GM12865 (cell line): ENCODE results near the gene KRTAP9-1.

Experiments
- DNase-seq: peaks from one replicate; pipeline ENCODE4 v3.0.0; 2010; ENCODE audit warnings: low read depth
- H3K4me3 ChIP-seq: 2 replicates; pipeline ENCODE4 v1.5.1; 2011; ENCODE audit warnings: mild to moderate bottlenecking, low read depth, low read length, control low read depth
- TF ChIP-seq, protein P1 (sequence below): IDR thresholded peaks from 2 replicates; pipeline ENCODE4 v1.5.1; 2011; ENCODE audit warnings: low read length, control low read depth, low read depth, inconsistent platforms; ENCODE audit not compliant: insufficient read depth; ENCODE audit errors: missing control alignments

The KRTAP9-1 gene

DNA sequence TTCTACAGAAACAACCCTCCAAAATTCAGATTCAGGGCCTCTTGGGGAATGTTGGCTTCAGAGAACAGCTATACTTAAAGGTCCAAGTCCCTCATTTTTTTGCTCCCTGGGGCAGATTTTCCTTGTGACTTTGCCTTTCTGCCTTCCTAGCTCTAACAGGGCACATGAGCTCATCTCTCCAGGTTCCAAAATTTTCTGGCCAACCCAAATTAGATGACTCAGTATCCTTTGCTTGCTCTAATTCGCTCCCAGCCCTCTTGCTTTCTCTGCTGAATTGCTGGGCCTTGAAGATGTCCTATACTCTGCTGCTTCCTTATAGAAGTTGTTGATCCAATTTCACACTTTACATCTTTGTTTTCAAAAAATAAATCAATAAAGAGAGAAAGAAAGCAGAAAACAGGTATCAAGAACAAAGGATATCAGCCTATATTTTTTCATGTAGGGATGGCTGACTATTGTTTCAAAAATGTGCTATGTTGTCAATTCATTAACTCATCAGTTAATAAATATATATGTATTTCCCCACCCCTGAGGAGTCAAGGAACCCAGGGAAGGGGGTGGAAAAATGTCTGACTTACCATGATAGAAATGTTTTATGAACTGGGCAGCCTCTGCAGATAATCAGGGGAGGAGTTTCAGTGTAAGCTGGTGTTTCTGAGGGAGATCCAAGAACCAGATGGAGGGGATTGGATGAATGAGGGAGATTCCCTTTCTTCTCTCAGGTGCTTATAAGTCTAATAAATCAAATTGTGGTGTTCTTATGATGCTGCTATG lies 10.7 kb upstream of the KRTAP9-1 start:
- TF ChIP-seq, protein P1, sequence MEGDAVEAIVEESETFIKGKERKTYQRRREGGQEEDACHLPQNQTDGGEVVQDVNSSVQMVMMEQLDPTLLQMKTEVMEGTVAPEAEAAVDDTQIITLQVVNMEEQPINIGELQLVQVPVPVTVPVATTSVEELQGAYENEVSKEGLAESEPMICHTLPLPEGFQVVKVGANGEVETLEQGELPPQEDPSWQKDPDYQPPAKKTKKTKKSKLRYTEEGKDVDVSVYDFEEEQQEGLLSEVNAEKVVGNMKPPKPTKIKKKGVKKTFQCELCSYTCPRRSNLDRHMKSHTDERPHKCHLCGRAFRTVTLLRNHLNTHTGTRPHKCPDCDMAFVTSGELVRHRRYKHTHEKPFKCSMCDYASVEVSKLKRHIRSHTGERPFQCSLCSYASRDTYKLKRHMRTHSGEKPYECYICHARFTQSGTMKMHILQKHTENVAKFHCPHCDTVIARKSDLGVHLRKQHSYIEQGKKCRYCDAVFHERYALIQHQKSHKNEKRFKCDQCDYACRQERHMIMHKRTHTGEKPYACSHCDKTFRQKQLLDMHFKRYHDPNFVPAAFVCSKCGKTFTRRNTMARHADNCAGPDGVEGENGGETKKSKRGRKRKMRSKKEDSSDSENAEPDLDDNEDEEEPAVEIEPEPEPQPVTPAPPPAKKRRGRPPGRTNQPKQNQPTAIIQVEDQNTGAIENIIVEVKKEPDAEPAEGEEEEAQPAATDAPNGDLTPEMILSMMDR, result no peak
- DNase-seq, result no peak
- H3K4me3 ChIP-seq, result no peak overlapping the region

DNA sequence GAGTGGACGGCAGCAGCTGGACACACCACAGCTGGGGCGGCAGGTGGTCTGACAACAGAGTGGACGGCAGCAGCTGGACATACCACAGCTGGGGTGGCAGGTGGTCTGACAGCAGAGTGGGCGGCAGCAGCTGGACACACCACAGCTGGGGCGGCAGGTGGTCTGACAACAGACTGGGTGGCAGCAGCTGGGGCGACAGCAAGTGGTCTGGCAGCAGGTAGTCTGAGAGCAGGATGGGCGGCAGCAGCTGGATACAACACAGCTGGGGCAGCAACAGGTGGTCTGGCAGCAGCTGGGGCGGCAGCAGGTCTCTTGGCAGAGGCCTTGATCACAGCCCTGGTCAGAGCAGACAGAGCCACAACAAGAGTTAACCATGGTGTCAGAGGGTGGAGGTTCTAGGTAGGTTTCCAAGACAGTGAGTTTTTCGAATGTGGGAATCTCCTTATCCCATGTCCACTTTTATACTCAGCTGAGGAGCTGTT lies 5.2 kb upstream of the KRTAP9-1 start, which contains the start of gene KRTAP4-1:
Gene KRTAP4-1, minus strand, starts transcription at position 432 of the 482 bp plus-strand sequence. Its CDS starts 57 bp downstream, at position 375.
- DNase-seq, result no peak
- TF ChIP-seq, protein P1, result no peak
- H3K4me3 ChIP-seq, result no peak within 1 kb of the TSS

DNA sequence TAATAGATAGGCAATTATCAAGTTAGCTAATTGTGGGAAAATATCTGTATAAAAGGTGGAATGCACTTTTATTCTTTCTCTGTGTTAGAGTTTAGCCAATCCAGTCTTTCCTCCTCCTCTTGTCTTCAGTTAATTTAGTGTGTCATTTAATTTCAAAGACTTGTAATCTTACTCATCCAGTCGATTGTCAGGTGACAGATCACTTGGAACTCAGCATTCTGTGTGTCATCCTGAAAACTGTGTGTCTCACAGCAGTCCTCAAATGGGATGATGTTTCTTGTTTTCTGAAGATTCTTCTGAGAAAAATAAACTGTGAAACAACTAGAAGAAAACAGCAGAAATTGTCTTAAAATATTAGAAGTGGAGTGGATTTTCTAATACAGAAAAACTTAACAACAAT lies 4.7 kb upstream of the KRTAP9-1 start:
- no peak for DNase-seq
- H3K4me3 ChIP-seq, result no peak overlapping the region
- TF ChIP-seq, protein P1, result no peak

DNA sequence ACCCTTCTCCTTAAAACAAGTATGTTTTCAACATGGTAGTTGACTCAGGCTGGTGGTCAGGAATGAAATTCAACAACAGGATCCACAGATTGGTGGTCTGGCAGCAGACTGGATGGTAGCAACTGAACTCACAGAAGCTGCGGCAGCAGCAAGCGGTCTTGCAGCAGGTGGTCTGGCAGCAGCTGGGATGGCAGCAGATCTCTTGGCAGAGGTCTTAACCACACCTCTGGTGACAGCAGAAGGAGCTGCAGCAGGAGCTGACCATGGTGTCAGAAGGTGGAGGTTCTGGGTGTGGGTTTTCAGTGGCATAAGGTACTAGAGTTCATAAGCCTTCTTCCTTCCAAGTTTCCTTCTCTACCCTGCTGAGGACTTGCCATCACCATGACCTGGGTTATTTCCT lies 2.8 kb upstream of the KRTAP9-1 start:
- no peak overlapping the region for H3K4me3 ChIP-seq
- TF ChIP-seq, protein P1, result no peak
- no peak for DNase-seq

DNA sequence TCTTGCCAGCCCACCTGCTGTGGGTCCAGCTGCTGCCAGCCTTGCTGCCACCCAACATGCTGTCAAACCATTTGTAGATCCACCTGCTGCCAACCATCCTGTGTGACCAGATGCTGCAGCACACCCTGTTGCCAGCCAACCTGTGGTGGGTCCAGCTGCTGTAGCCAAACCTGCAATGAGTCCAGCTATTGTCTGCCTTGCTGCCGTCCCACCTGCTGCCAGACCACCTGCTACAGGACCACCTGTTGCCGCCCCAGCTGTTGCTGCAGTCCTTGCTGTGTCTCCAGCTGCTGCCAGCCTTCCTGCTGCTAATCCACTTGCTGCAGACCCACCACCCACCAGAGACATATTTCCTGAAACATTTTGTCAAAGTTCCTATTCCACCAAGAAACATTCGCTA lies 641 bp downstream of the KRTAP9-1 start:
- TF ChIP-seq, protein P1, result no peak
- H3K4me3 ChIP-seq, result no peak overlapping the region
- DNase-seq, result no peak

DNA sequence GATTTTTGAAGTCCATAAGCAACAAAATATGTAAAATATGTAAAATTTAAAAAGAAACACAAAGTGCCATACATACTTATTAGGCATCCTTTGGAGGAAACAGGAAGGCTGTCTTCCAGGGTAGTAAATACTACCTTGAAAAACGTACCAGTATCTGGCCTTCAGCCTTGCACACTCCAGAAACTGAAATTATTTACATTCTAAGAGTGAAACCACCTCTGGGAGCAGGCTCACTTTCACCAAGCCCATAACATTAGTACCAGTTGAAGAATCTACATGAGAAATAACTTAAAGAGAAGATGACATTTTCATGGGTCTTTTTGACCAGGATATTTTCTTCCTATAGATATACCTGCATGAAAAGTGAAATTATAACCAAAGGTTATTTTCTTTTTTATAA lies 6.4 kb downstream of the KRTAP9-1 start:
- TF ChIP-seq, protein P1, result no peak
- peak; percentile 37 for DNase-seq

More for the DNA sequence above, 6.4 kb downstream of the KRTAP9-1 start:
- H3K4me3 ChIP-seq, result no peak overlapping the region
